ENCODE results near the gene DNAH7.

DNAH7 gene

GRCh38 chr2:195824478-195824877, 244.2 kb downstream of the DNAH7 start:
- H3K4me3 ChIP-seq (ENCODE audit: low read depth, low read length): no peak overlapping the region
- no peak for TF ChIP-seq CTCF (IDR thresholded peaks at IDR 0.05; ENCODE audit: low read depth, low read length)

DNA sequence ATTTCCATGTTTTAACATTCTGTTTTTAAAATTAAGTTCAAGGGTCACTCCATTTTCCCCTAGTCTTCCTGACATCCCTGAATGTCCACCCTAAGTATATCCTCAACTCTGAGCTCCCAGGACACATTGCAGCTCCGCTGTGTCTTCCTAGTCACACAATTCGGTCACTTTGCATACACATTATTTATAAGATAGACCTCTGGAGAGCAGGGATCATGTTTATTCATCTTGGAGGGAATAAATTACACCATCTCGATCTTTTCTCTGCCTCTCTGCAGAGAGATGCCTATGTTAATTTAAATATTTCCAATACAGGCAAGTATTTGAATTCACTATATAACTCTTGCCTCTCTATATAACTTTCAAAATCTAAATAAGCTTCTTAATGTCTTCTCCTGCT, 245.4 kb downstream of the DNAH7 start:
- TF ChIP-seq CTCF (IDR thresholded peaks at IDR 0.05; ENCODE audit: low read depth, low read length): no peak
- H3K4me3 ChIP-seq (ENCODE audit: low read depth, low read length): no peak overlapping the region

DNA sequence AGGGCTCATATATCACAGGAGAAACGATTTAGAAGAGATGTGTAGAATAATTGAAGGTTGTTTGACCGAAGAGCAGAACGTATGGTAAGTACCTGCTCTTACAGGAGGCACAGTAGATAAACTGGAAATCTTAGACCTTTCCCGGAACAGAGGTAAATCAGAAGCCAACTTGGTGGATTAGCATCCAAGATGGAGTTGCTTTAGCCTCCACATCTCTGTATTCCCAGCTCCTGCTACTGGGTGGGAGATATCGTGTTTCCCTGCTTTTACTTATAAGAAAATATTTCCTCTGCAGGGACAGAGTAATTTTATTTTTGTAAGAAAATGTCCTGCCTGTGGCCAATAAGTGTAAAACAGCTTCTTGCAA, 247.1 kb downstream of the DNAH7 start:
- H3K4me3 ChIP-seq (ENCODE audit: low read depth, low read length): no peak overlapping the region
- no peak for TF ChIP-seq CTCF (IDR thresholded peaks at IDR 0.05; ENCODE audit: low read depth, low read length)

- H3K4me3 ChIP-seq (ENCODE audit: low read depth, low read length): no peak overlapping the region
- TF ChIP-seq CTCF (IDR thresholded peaks at IDR 0.05; ENCODE audit: low read depth, low read length): no peak
Measured at GRCh38 chr2:195820867-195821565, 247.6 kb downstream of the DNAH7 start.

GRCh38 chr2:195820373-195820772, 248.3 kb downstream of the DNAH7 start:
- no peak for TF ChIP-seq CTCF (IDR thresholded peaks at IDR 0.05; ENCODE audit: low read depth, low read length)
- H3K4me3 ChIP-seq (ENCODE audit: low read depth, low read length): no peak overlapping the region

- H3K4me3 ChIP-seq (ENCODE audit: low read depth, low read length): no peak overlapping the region
- no peak for TF ChIP-seq CTCF (IDR thresholded peaks at IDR 0.05; ENCODE audit: low read depth, low read length)
Measured at GRCh38 chr2:195819276-195819675, 249.4 kb downstream of the DNAH7 start.

- TF ChIP-seq CTCF (IDR thresholded peaks at IDR 0.05; ENCODE audit: low read depth, low read length): no peak
Measured at GRCh38 chr2:195818526-195818925, 250.1 kb downstream of the DNAH7 start.

More at GRCh38 chr2:195818526-195818925, 250.1 kb downstream of the DNAH7 start:
- no peak overlapping the region for H3K4me3 ChIP-seq (ENCODE audit: low read depth, low read length)
